ENCODE data around the gene TMEM239.

GRCh38 chr20:2834401-2835110 is 18.4 kb downstream of the TMEM239 start:
- TF ChIP-seq CTCF (IDR thresholded peaks at IDR 0.05): no peak
- TF ChIP-seq POLR2A (IDR thresholded peaks at IDR 0.05): no peak

All from breast epithelium (tissue), 3 donors.